GM19240 (cell line): ENCODE measurements around the gene WWC1.
"Not testable (repeated sequence)": the region's sequence is repeated elsewhere in the genome, so short reads cannot be mapped to it uniquely, and the experiment has no call there.

ENCODE experiments used
- DNase-seq: peaks from one replicate; pipeline ENCODE4 v3.0.0; 2011; ENCODE audit warnings: low spot score; ENCODE audit not compliant: insufficient read length

Gene WWC1

DNA sequence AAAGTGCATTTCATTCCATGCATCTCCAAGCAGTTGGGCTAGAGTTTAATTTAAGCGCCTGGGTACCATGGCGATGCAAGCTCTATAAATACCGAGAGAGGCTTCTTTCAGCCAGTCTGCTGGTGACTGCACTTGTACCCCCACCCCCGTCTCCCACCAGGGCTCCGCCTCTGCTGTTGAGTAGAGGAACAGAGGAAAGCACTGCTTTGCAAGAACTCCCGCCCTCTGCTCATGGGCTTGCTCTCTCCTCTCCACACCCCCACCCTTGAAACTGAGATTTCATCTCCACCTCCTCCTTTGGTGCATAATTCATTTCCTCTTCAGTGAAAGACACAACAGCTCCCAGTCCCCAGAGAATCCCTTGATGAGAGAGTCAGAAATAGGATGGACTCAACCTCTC, 5.1 kb upstream of the WWC1 start:
- DNase-seq = no peak

DNA sequence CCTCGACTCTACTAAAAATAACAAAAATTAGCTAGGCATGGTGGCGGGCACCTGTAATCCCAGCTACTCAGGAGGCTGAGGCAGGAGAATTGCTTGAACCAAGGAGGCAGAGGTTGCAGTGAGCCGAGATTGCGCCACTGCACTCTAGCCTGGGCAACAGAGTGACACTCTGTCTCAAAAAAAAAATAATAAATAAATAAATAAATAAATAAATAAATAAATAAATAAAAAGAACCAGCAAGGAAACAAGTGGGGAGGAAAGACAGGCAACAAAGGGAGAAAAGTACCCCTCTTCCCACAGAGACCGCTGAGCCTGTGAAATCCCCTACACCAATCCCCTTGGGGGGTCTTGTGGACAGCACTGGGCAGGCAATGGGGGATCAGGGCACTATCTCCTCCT, 4.6 kb upstream of the WWC1 start:
- not testable (repeated sequence) for DNase-seq

DNA sequence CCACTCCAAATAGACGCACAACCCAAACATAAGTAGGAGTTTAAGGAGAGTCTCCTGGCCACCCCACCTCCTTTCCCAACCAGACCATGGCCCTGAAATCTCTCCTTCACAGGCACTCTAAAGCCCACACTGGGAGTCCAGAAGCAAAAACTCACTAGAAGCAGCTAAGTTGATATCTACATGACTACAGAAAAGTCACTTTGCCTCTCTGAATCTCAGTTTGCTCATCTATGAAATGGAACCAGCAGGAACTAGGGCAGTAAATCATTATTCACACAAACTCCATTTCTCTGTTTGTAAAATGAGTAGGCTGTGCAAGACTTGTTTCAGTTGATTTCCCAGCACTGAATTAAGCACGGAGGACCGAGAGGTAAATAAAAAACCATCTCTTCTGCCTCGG, 4.1 kb upstream of the WWC1 start:
- DNase-seq = no peak

DNA sequence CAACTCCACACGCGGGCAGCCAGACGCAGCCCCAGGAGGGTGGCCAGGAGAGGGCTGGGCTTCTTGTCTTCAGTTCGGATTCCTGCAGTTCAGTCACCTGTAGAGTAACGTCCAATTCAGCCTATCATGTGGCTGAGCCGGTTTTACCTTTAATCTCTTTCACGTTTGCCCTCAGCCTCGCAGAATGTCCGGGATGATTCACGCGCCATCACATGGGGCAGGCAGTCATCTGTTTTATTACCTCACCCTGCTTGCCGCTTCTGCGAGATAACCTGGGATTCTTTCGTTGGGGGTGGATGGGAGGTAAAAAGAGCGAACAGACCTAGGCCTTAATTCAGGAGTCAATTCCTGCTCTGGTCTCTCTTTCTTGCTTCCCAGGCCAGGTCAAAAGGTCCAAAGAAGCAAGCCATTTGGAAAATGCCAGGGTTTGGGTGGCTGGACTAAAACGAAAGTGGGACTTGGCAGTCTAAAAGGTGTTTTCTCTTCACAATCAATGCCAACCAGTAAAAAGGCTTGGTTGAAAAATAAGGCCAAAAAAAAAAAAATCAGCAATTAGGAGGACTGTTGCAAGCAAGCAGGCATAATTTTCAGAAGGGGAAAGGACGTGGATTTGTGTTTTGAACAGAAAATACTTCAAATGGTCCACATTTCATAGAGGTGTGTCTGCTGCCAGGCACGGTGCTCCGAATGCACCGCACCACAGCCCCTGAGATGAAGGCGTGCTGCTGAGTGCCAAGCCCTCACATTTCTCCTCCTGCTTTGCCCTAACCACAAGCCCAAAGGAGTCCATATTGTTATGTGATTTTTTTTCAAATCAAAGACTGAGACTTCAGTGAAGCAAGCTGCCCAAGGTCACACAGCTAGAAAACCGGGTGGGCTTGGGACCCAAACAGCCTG, 2.8 kb upstream of the WWC1 start:
- DNase-seq = no peak

DNA sequence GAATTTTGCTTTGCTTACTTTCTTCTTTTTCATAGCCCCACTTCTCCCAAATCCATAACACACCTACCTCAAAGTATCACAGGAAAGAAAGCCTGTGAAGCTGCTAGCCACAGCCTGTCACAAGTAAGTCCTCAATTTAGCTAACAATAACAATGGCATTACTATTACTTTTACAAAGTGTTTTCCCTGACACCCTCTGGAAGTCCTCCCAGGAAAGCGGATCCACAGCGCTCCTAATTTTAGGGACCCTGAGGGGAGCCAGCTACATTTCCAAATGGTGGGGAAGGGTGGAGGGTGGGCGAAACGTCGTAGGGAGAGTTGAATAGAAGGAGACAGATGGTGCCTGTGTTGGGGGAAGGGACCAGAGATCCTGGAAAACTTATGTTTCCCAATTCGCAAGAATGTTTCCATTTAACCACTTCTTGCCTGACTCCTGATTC, 523 bp upstream of the WWC1 start:
- no peak for DNase-seq

DNA sequence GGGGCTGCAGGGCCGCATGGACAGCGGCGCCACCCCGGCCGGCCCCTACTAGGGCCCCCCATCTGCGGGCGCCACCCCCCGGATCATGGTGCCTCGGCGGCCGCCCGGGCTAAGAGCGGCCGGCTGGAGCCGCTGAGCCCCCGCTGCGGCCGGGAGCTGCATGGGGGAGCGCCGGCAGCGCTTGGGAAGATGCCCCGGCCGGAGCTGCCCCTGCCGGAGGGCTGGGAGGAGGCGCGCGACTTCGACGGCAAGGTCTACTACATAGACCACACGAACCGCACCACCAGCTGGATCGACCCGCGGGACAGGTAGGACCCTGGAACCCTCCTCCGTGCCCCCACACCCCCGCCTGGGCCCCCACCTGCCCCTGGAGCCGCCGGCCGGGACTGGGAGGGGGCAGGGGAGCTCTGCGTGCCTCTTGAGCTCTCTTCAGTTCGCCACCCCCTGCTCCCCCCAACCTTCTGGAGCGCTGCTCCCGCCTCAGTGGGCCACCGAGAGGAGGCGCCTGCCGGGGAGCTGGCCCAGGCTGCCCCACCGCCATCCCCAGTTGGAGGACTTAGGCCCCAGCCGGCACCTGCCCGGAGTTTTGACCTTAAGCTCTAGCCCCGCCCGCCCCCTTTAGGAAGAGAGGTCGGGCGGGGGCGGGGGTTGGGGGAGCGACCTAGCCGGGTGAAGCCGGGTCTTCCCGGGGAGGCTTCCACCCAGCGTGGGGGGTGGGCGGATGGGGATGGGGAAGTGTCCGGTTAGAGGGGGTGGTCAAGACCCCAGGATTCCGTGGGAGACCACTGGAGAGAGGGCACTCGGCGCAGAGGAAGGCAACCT, 730 bp downstream of the WWC1 start:
- no peak for DNase-seq

DNA sequence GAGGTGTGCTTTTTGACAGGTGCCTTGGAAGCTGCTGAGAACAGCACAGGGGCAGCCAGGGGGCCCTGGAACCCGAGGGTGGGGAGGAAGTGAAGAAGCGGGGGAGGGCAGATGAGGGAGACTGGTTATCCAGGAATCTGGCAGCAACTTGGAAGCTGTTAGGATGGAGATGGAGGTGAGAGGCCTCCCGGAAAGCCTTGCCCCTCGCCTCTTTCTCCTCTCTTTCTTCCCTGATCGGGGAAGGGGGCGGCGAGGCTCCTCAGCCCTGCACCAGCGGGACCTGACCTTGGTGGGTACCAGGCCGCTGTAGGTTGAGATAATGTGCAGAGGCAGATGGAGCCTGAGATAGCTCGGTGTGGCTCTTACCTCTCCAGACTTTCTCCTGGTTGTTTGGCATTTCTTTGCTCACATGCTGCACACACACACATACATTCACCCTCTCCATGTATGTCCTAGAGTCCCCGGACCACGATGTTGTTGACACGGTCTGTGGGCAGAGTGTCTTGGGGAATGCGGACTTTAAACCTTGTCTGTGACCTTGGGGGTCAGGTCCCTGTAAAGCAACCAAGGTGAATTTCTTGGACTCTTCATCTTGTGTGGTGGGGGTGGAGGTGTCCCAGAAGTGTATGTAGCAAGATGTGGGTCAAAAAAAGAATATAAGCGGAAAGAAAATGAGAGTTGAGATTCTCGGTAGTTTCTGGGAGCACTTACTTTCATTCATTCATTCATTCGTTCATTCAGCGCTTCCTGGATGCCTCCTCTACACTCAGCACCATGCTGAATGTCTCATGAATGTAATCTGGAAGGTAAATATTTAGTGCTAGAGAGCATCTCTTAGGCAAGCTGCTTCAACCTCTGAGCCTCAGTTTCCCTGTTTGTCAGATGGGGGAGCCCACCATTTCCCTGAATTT, 1.6 kb downstream of the WWC1 start:
- DNase-seq = no peak

DNA sequence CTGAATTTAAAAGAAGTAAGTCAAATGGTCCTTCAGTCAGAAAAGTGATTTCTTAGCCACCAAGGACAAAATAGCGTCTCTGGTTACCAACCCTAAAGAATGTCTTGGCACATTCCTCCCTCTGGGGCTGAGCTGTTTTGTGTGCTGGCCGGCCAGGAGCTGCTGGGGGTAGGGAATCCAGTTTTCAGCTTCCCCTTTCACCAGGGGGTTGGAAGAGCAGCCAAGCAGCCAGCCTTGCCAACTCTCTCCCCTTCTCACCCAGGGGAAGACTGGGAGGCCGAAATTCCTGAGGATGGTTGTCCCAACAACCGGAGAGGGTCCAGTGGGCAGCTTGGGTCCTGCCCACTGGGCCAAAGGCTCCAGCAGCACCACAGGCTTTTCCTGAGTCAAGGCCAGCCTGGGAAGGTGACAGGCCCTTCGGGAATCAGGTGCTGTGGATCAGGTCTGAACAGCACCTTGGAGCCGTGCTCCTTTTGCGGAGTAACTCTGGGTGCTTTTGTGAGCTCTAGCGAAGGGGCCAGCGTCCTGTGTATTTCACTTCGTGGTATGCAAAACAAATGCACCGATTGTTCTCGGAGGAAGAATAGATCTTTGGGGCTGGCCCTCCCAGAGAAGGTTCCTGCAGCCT, 4.2 kb downstream of the WWC1 start:
- no peak for DNase-seq

DNA sequence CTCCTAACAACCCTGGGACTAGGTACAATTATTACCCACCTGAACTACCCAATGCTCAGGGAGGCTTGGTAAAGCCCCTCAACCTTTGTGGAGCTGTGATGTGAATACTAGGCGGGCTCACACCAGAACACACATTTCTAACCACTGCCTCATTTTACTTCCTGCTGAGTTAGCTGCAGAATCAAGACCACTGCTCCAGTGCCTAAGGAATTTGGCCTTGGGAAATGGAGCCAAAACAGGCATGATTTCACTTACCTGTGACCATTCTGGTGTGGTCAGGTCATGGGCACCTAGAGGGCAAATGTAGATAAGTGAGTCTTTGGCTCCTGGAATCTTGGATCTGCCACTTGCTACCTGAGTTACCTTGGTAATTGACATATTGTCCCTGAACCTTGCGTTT, 5.2 kb downstream of the WWC1 start:
- no peak for DNase-seq

DNA sequence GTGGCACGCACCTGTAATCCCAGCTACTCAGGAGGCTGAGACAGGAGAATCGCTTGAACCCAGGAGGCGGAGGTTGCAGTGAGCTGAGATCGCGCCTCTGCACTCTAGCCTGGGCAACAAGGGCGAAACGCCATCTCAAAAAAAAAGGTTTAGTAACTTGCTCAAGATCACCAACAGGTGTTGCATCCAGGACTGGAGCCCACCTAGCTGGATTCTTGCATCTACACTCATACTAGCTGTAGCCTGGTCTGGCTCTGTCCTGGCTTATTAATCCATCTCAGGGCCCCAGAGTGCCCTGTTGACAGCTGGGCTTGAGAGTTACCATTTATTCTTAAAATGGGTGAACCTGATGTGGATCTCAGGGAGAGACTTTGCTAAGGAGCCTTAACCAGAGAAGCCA, 7.5 kb downstream of the WWC1 start:
- no peak for DNase-seq

DNA sequence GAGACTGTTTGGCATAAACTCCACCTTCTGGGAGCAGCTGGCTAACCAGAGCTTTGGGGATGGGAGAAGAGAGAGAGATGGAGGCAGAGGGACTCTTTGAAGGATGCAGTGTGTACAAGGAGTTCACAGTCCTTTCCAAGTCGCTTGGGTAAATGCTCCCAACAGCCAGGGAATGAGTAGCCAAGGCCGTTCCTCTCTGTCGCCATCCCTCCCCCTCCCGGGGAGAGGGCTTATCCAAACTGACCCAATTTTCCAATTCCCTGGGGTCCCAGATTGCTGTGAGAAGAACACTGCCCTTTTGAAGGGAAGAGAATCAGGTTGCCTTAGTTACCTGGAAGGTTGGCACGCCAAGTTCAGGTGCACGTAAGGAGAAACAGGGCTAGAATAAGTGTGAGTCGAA, 7.9 kb downstream of the WWC1 start:
- DNase-seq = no peak

DNA sequence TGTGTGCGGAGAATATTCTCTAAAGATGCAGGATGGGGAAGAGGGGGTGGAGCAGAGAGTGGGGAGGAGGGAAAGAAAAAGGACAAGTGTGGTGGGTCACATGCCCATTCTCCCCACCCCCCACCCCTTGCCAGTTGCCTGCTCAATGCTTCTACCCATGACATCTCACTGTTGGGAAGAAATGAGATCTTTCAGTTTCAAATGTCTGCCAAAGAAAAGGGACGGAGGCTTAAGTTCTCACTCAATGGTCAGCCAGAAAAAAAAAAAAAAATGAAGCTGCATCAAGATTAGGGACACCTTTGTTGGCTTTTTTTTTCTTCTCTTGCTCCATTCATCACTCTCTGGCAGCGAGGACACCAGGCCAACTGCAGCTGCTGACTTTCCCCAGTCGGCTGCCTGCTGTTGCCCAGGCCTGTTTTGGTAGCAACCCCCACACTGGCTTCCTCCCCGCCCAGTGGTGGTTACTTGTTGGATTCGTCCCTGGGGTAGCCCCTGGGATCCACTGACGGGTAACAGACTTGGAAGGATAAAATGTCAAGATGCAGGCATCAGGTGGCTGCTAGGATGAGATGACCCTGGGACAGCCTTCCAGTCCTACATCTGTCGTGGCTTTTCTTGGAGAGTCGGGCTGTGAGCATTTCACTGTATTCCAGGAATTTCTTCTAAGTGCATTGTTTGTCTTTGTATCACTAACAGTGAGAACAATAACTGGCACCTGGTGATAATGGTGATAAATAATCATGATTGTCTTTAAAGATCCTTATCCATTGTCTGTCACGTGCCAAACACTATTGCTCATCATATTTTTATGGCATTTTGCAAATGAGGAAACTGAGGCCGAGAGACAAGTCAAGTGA, 9.1 kb downstream of the WWC1 start:
- DNase-seq = no peak

DNA sequence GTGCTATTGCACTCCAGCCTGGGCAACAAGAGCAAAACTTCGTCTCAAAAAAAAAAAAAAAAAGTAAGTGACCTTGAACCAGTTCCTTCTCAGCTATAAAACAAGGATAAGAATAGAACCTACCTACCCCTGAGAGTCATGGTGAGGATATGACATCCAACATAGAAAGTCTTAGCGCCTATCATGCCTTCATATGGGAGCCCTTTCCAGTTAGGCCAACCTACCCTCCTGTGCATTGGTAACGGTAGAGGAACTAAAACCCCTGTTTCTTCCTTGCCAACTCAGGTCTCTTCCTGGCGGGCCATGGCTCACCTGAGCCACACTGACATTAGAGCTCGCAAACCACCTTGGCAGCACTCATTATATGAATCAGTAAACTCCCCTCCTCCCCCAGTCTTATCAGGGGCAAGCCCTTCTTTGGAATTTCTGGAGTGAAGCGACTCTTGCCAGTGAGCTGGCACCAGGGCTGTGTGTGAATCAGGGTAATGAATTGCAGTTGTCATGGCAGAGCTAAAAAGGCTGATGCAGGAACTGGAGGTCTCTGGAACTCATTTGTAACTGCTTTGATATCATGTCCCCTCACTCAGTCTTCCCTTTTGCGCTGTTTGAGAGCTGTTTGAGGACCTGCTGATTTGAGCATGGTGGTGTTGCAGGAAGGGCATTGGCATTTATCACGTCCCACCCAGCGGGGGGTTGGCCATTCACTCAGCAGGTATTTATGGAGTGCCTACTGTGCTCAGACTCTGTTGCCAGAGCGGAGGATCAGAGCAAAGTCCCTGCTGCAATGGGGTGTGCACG, 10.3 kb downstream of the WWC1 start:
- DNase-seq = no peak

DNA sequence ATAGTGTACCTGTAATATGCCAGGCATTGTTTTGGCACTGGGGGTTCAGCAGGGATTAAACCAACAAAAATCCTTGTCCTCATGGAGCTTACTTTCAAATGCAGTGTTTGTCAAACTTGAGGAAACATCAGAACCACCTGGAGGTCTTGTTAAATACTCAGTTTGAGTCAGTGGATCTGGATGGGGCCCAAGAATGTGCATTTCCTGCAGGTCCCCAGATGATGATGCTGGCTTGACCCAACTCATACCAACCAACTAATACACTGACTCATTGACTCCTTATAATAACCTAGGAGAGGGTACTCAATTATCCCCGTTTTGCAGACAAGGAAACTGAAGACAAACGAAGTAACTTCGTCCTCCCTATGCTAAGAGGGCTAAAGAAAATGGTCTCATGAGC, 11.3 kb downstream of the WWC1 start:
- no peak for DNase-seq

DNA sequence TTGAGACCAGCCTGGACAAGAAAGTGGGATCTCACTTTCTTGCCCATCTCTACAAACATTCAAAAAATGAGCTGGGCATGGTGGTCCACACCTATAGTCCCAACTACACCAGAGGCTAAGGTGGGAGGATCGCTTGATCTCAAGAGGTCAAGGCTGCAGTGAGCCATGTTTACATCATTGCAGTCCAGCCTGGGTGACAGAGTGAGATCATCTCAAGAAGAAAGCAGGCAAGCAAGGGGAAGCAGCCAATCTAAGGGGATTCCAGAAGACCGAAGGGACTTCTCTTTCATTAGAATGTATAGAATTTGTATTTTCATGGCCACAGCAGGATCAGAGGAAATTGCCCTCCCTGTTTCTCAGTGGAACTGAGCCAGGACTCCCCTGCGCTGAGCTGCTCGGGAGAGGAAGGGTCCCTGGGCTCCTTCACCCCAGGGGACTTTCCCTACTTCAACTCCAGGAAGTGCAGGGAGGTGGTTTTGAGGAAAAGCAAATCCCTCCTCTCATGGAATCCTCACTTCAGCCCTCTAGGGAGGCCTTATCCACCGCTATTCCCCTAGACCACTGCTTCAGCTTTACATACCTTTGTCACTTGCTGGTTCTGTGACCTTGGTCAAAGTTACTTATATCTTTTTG, 12.1 kb downstream of the WWC1 start:
- DNase-seq = no peak

DNA sequence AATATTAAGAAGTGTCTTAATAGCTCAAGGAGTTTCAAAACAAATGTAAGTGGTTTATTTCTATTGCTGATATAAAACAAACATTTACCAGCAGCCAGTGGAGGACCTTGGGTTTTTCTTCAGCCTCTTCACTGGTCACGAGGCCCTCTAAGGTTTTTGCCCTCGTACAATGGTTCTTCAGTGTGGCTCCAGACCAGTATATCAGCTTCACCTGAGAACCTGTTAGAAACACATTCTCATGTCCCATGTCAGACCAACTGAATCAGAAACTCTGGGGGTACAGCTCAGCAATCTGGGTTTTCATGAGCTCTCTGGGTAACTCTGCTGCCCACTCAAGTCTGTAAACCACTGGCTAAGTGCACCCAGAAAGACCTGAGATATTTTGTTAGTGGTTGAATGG, 12.9 kb downstream of the WWC1 start:
- no peak for DNase-seq

DNA sequence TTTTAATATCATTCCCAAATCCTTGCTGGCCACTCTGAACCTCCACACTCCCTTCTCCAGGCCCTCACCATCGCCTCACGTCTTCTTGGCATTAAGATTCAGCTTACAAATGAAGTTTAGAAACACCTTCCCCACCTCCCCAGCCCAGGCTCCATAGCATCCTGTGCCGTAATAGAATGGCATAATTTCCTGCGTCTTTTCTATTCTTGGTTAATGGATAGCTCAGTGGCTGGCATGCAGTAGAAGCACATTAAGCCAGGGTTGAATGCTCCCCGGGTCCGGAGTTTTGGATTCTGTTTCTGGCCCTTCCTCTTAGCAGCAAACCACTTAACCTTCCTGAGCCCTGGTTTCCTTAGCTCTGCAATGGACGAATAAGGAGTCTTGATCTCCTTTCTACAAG, 13.8 kb downstream of the WWC1 start:
- no peak for DNase-seq

DNA sequence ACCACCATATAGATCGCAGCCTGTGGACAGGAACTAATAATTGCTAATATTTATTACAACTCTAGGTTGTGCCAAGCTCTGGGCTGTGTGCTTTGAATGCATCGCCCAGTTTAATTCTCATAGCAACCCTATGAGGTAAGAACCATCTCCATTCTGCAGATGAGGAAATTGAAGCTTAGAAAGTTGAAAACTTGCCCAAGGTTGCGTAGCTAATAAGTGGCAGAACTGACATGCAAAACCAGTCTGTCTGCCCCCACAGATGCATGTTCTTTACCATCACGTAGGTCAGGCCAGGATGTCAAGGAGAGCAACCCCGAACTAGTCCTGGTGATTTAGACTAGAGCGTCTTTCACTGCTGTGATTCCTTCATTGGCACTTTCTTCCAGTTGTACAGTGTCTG, 15.6 kb downstream of the WWC1 start:
- no peak for DNase-seq
